Measurements from ENCODE around the gene TTLL7. TPM values are rescaled to one million over a fixed set of nuclear protein-coding genes. Genes with fewer than 3 reads are reported as not detected.

The TTLL7 gene
- polyA plus RNA-seq, 1 donor from 2014 or later: 88.1 TPM

GRCh38 chr1:83995649-83996048, 3.3 kb downstream of the TTLL7 start:
- Histone ChIP-seq H4K20me1 (ENCODE audit: insufficient read depth) (no peaks in the 10 kb centered on the region), H3K9me2 (ENCODE audit: insufficient read depth, low read length) (no peaks in the 10 kb centered on the region), H3K27ac (ENCODE audit: low read length) (no peak overlapping the region), H3K9me3 (ENCODE audit: low read length) (no peaks in the 10 kb centered on the region), H3K9ac (ENCODE audit: low read length) (no peak overlapping the region), H3K4me2 (ENCODE audit: low read length) (no peak overlapping the region), H2AFZ (ENCODE audit: low read depth, low read length) (no peak overlapping the region), H3K27me3 (ENCODE audit: insufficient read depth, low read depth, low read length) (no peaks in the 10 kb centered on the region), H3F3A (ENCODE audit: insufficient read depth, low read length, poor library complexity, severe bottlenecking) (no peaks in the 10 kb centered on the region), H3K36me3 (ENCODE audit: insufficient read depth, low read length) (no peaks in the 10 kb centered on the region), H3K4me3 (ENCODE audit: low read length) (peak overlapping the region; percentile 6), H3K79me2 (replicated peaks; ENCODE audit: insufficient read depth, low read length) (peaks cover 81% of the 10 kb centered on the region)
- TF ChIP-seq SMC3 (conservative IDR thresholded peaks at IDR 0.05; ENCODE audit: poor library complexity): no peak
- TF ChIP-seq MXI1 (conservative IDR thresholded peaks at IDR 0.05; ENCODE audit: poor library complexity, severe bottlenecking): no peak
- TF ChIP-seq CTCF (IDR thresholded peaks at IDR 0.05; ENCODE audit: poor library complexity, severe bottlenecking): no peak
- TF ChIP-seq RAD21 (conservative IDR thresholded peaks at IDR 0.05): no peak
- no peak for TF ChIP-seq EZH2 (IDR thresholded peaks at IDR 0.05; ENCODE audit: borderline replicate concordance, insufficient read depth, low read length, poor library complexity, severe bottlenecking)
- TF ChIP-seq REST (IDR thresholded peaks at IDR 0.05; ENCODE audit: borderline replicate concordance): no peak
- TF ChIP-seq TAF1 (IDR thresholded peaks at IDR 0.05; ENCODE audit: low read depth): no peak
- no peak for TF ChIP-seq POLR2AphosphoS5 (IDR thresholded peaks at IDR 0.05)
- no peak for TF ChIP-seq EP300 (conservative IDR thresholded peaks at IDR 0.05; ENCODE audit: poor library complexity, severe bottlenecking)

GRCh38 chr1:83994111-83994510, 4.8 kb downstream of the TTLL7 start:
- Histone ChIP-seq H3K79me2 (replicated peaks; ENCODE audit: insufficient read depth, low read length) (peaks cover 68% of the 10 kb centered on the region), H2AFZ (ENCODE audit: low read depth, low read length) (no peak overlapping the region), H3K4me2 (ENCODE audit: low read length) (no peak overlapping the region), H3K4me3 (ENCODE audit: low read length) (no peak overlapping the region), H4K20me1 (ENCODE audit: insufficient read depth) (no peaks in the 10 kb centered on the region), H3K9me2 (ENCODE audit: insufficient read depth, low read length) (no peaks in the 10 kb centered on the region), H3K9ac (ENCODE audit: low read length) (no peak overlapping the region), H3K9me3 (ENCODE audit: low read length) (no peaks in the 10 kb centered on the region), H3K27ac (ENCODE audit: low read length) (no peak overlapping the region), H3F3A (ENCODE audit: insufficient read depth, low read length, poor library complexity, severe bottlenecking) (no peaks in the 10 kb centered on the region), H3K27me3 (ENCODE audit: insufficient read depth, low read depth, low read length) (no peaks in the 10 kb centered on the region), H3K36me3 (ENCODE audit: insufficient read depth, low read length) (no peaks in the 10 kb centered on the region)
- no peak for TF ChIP-seq MXI1 (conservative IDR thresholded peaks at IDR 0.05; ENCODE audit: poor library complexity, severe bottlenecking)
- TF ChIP-seq RAD21 (conservative IDR thresholded peaks at IDR 0.05): no peak
- TF ChIP-seq SMC3 (conservative IDR thresholded peaks at IDR 0.05; ENCODE audit: poor library complexity): no peak
- TF ChIP-seq POLR2AphosphoS5 (IDR thresholded peaks at IDR 0.05): no peak
- TF ChIP-seq REST (IDR thresholded peaks at IDR 0.05; ENCODE audit: borderline replicate concordance): no peak
- no peak for TF ChIP-seq EP300 (conservative IDR thresholded peaks at IDR 0.05; ENCODE audit: poor library complexity, severe bottlenecking)
- no peak for TF ChIP-seq CTCF (IDR thresholded peaks at IDR 0.05; ENCODE audit: poor library complexity, severe bottlenecking)
- TF ChIP-seq EZH2 (IDR thresholded peaks at IDR 0.05; ENCODE audit: borderline replicate concordance, insufficient read depth, low read length, poor library complexity, severe bottlenecking): no peak
- no peak for TF ChIP-seq TAF1 (IDR thresholded peaks at IDR 0.05; ENCODE audit: low read depth)
